ENCODE data around the gene BCOR.

GRCh38 chrX:40012039-40012867 lies 85.5 kb downstream of the BCOR start:
- TF ChIP-seq, protein P1, sequence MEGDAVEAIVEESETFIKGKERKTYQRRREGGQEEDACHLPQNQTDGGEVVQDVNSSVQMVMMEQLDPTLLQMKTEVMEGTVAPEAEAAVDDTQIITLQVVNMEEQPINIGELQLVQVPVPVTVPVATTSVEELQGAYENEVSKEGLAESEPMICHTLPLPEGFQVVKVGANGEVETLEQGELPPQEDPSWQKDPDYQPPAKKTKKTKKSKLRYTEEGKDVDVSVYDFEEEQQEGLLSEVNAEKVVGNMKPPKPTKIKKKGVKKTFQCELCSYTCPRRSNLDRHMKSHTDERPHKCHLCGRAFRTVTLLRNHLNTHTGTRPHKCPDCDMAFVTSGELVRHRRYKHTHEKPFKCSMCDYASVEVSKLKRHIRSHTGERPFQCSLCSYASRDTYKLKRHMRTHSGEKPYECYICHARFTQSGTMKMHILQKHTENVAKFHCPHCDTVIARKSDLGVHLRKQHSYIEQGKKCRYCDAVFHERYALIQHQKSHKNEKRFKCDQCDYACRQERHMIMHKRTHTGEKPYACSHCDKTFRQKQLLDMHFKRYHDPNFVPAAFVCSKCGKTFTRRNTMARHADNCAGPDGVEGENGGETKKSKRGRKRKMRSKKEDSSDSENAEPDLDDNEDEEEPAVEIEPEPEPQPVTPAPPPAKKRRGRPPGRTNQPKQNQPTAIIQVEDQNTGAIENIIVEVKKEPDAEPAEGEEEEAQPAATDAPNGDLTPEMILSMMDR (conservative IDR thresholded peaks at IDR 0.05): no peak
- no peak for TF ChIP-seq ZFX (IDR thresholded peaks at IDR 0.05)

All from C4-2B (cell line).